CD8-positive, alpha-beta memory T cell (primary cell): ENCODE results near the gene PTPRZ1. TPM values are rescaled to one million over a fixed set of nuclear protein-coding genes. Genes with fewer than 3 reads are reported as not detected.

Source experiments
- CTCF ChIA-PET: fragments of 350-600 bp; sonication (Branson Sonifier 250); formaldehyde crosslinking; loops from one replicate; lab custom pipeline; 2021; ENCODE audit warnings: antibody characterized with exemption; lab: Charles Lee
- POLR2A ChIA-PET: fragments of 350-600 bp; sonication (Branson Sonifier 250); formaldehyde crosslinking; loops from one replicate; lab custom pipeline; 2021; ENCODE audit warnings: antibody characterized with exemption; lab: Charles Lee
- DNase-seq, 5 donors: peaks; one replicate each; pipeline versions ENCODE4 v3.0.0 to v3.0.0-alpha.2; 2020 to 2022; ENCODE audit warnings: mixed read lengths in 1 of 5
- H3K27ac ChIP-seq: one replicate; pipeline ENCODE4 v1.7.0; 2013; ENCODE audit warnings: low read depth, mild to moderate bottlenecking, low read length, moderate library complexity
- H3K27me3 ChIP-seq: 2 replicates; pipeline ENCODE4 v1.7.0; 2013; ENCODE audit warnings: low read length, mild to moderate bottlenecking; ENCODE audit not compliant: insufficient read depth, poor library complexity, severe bottlenecking
- H3K36me3 ChIP-seq: 2 replicates; pipeline ENCODE4 v1.7.0; 2013; ENCODE audit warnings: mild to moderate bottlenecking, low read length, moderate library complexity; ENCODE audit not compliant: insufficient read depth
- H3K4me1 ChIP-seq: 2 replicates; pipeline ENCODE4 v1.7.0; 2013; ENCODE audit warnings: mild to moderate bottlenecking, low read length, moderate library complexity; ENCODE audit not compliant: insufficient read depth
- H3K4me3 ChIP-seq: 2 replicates; pipeline ENCODE4 v1.7.0; 2013; ENCODE audit warnings: mild to moderate bottlenecking, low read length
- H3K9me3 ChIP-seq: 2 replicates; pipeline ENCODE4 v1.7.0; 2013; ENCODE audit warnings: mild to moderate bottlenecking, low read length
- H3K27ac Mint-ChIP-seq, 8 donors: one replicate each; pipeline ENCODE4 v1.8.0; 2020 to 2021; ENCODE audit warnings: mixed read lengths in 8 of 8, mild to moderate bottlenecking in 6 of 8, inconsistent platforms in 3 of 8, moderate library complexity in 3 of 8
- H3K27me3 Mint-ChIP-seq, 2 donors: one replicate each; pipeline ENCODE4 v1.8.0; 2020 to 2021; ENCODE audit warnings: mixed read lengths in 2 of 2, mild to moderate bottlenecking in 1 of 2, moderate library complexity in 1 of 2
- H3K36me3 Mint-ChIP-seq, 3 donors: one replicate each; pipeline ENCODE4 v1.8.0; 2020 to 2021; ENCODE audit warnings: mixed read lengths in 3 of 3, inconsistent platforms in 1 of 3, mild to moderate bottlenecking in 1 of 3
- H3K4me1 Mint-ChIP-seq, 3 donors: one replicate each; pipeline ENCODE4 v1.8.0; 2020 to 2021; ENCODE audit warnings: mixed read lengths in 3 of 3, inconsistent platforms in 1 of 3, mild to moderate bottlenecking in 1 of 3
- H3K4me3 Mint-ChIP-seq, 7 donors: one replicate each; pipeline ENCODE4 v1.8.0; 2020 to 2021; ENCODE audit warnings: mixed read lengths in 7 of 7, mild to moderate bottlenecking in 6 of 7, moderate library complexity in 4 of 7, inconsistent platforms in 2 of 7
- H3K9me3 Mint-ChIP-seq, 5 donors: one replicate each; pipeline ENCODE4 v1.8.0; 2020 to 2022; ENCODE audit warnings: mixed read lengths in 5 of 5, mild to moderate bottlenecking in 3 of 5, moderate library complexity in 2 of 5, inconsistent platforms in 1 of 5
- polyA plus RNA-seq: library from polyadenylated mRNA; unstranded; fragments of 300-500 nt; fragmentation: Illumina TruSeq; gene quantifications from one replicate; pipeline ENCODE4 v1.2.3, GENCODE V29; 2021
- total RNA-seq, 2 experiments: library from RNA; stranded (reverse); gene quantifications; one replicate each; pipeline ENCODE4 v1.2.3, GENCODE V29; 2021

The PTPRZ1 gene
- total and polyA plus RNA-seq, 3 experiments from 2014 or later = not detected

DNA sequence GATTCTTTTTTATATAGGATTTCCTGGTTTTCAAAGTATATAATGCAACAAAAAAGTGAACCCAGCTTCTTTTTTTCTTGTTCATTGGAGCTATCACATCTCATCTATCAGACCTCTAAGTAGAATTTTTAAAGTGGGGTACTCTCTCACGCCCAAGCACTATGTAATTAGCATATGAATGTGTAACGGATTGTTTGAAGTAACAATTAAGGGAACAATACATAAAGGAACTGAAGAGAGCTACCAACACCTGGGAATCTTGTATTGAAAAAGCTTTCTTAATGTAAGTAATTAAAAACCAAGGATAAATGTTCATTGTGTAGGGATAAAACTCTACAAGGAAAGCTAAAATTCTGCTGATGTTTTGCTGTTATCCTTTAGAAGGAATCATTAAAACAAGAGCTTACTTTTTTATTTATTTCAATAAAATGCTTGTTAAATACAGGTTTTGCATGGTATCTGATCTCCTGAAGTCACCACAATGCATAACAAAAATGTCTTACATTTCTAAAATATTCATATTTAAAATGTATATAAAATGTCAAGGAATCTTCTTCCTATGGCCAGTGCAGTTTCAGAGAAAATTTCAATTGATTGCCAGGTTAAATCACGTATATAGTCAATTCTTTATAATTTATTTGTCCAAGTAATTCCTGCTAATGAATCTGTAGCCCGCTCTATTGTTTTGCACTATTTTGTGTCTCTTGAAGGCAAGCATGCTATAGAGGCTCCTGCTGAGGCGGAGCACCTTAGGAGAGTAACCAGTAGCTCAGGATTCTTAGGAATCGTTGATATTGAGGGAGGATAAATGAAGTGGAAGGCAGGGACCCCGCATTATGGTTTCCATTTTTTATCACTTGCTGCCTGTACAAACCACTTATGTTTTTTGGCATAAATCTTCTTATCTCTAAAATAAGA is 51.6 kb downstream of the PTPRZ1 start:
- no peaks in the 10 kb centered on the region for H3K4me1 ChIP-seq
- no peaks in the 10 kb centered on the region for H3K36me3 ChIP-seq
- no peak for DNase-seq
- H3K27ac ChIP-seq = no peak overlapping the region
- no peaks in the 10 kb centered on the region for H3K9me3 ChIP-seq
- Mint-ChIP-seq H3K27ac (no peak overlapping the region), H3K4me1 (no peaks in the 10 kb centered on the region), H3K9me3 (peaks cover 0 to 2% (median 0%) of the 10 kb centered on the region in 5 donors), H3K36me3 (no peaks in the 10 kb centered on the region), H3K4me3 (no peak overlapping the region), H3K27me3 (no peaks in the 10 kb centered on the region)
- POLR2A ChIA-PET = no interaction called here
- no peak overlapping the region for H3K4me3 ChIP-seq
- H3K27me3 ChIP-seq = no peaks in the 10 kb centered on the region
- CTCF ChIA-PET = no interaction called here

DNA sequence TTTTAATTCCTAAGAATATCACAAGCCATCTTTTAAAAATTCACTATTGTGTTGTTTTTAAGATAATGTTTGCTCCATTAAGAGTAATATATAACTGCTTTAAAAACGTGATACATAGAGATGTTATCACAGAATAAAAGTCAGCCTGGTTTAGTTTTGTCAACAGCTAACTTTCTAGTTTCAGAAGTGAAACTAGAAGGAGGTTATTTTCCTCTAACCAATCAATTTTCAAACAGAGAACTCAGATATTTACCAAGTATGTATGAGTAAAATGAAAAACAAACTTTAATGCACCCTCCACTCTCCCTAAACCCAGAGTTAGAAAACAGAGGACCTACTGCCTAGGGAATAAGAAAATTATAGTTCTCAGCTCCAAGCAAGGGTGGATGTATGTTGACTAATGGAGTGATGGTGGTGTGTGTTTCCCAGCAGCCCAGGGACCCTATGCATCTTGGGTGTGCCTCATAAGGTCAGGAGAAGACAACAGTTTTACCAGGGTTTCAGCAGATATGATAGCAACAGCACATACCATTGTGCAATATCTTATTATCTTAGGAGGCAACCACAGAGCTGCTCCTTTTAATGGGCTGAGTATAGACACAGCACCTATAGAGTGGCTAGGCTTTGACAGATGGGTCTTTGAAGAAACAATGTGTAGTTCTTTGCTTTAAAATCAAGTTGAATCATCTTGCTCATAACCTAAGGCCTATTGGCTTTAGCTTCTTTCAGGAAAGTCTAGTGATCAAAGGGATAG is 58.4 kb downstream of the PTPRZ1 start:
- Histone ChIP-seq H3K4me3 (no peak overlapping the region), H3K4me1 (no peaks in the 10 kb centered on the region), H3K9me3 (no peaks in the 10 kb centered on the region), H3K27ac (no peak overlapping the region), H3K27me3 (no peaks in the 10 kb centered on the region), H3K36me3 (no peaks in the 10 kb centered on the region)
- DNase-seq = no peak
- peaks cover 0 to 6% (median 2%) of the 10 kb centered on the region in 5 donors for H3K9me3 Mint-ChIP-seq
- no peaks in the 10 kb centered on the region for H3K27me3 Mint-ChIP-seq
- H3K27ac Mint-ChIP-seq = no peak overlapping the region
- ChIA-PET CTCF (no interaction called here), POLR2A (no interaction called here)
- H3K36me3 Mint-ChIP-seq = no peaks in the 10 kb centered on the region
- no peak overlapping the region for H3K4me3 Mint-ChIP-seq
- H3K4me1 Mint-ChIP-seq = no peaks in the 10 kb centered on the region

DNA sequence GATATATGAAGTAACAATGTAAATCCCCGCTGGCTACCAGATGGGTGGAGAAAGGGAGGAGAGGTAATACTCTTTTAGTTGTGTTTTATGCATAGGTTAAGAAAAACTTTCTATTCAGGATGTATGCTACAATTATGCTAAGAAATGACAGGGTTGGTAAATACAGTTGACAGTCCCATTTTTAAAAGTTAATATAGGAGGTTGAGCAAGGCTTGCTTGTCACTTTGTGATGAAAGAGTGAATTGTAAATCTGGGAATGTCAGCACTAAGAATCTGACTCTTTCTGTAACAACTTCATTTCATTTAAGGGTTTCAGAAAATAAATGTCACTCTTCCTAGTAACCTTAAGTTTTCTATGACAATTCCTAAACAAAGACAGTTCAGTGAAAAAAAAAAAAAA is 59.8 kb downstream of the PTPRZ1 start:
- Mint-ChIP-seq H3K4me3 (no peak overlapping the region), H3K9me3 (peaks cover 0 to 6% (median 2%) of the 10 kb centered on the region in 5 donors), H3K4me1 (no peaks in the 10 kb centered on the region), H3K27ac (no peak overlapping the region), H3K27me3 (no peaks in the 10 kb centered on the region), H3K36me3 (no peaks in the 10 kb centered on the region)
- no peak overlapping the region for H3K27ac ChIP-seq
- no peaks in the 10 kb centered on the region for H3K9me3 ChIP-seq
- no peaks in the 10 kb centered on the region for H3K36me3 ChIP-seq
- POLR2A ChIA-PET = no interaction called here
- no peaks in the 10 kb centered on the region for H3K27me3 ChIP-seq
- H3K4me3 ChIP-seq = no peak overlapping the region
- no peak for DNase-seq
- CTCF ChIA-PET = no interaction called here
- no peaks in the 10 kb centered on the region for H3K4me1 ChIP-seq

DNA sequence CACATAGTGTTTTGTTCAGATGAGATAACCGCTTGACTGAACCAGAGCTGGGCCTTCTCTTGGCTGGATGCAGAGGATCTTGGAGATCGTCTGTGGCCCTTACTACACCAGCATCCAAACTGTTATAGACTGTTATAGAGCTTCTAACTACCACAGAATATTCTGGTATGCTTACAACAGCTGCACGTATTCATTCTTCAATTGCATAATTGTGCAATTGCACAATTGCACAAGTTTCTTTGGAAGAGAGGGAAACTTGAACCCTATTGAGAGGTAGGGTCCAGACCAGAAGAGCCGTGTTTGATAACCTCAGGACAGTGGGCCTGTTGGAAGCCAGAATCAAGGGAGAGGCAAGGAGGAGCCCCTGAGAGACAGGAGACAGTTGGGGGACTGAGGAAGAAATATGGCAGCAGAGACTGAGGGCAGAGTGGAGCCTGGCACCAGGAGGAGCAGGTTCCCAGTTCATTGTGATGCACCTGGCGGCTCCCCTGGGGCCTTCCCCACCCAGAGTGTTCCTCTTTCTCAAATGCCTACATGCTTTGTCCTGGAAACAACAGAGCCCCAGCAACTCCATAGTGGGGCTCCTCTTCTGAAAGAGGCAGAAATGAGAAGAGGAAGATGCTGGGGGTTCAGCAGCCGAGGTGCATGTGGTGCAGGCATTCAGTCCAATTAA is 64.1 kb downstream of the PTPRZ1 start:
- no peak overlapping the region for H3K27ac Mint-ChIP-seq
- H3K36me3 Mint-ChIP-seq = no peaks in the 10 kb centered on the region
- ChIA-PET CTCF (no interaction called here), POLR2A (no interaction called here)
- H3K4me1 Mint-ChIP-seq = no peaks in the 10 kb centered on the region
- Histone ChIP-seq H3K4me3 (no peak overlapping the region), H3K9me3 (no peaks in the 10 kb centered on the region), H3K27me3 (no peaks in the 10 kb centered on the region), H3K4me1 (no peaks in the 10 kb centered on the region), H3K36me3 (no peaks in the 10 kb centered on the region), H3K27ac (no peak overlapping the region)
- no peak for DNase-seq
- no peak overlapping the region for H3K4me3 Mint-ChIP-seq
- peaks cover 0 to 6% (median 0%) of the 10 kb centered on the region in 5 donors for H3K9me3 Mint-ChIP-seq
- H3K27me3 Mint-ChIP-seq = no peaks in the 10 kb centered on the region

DNA sequence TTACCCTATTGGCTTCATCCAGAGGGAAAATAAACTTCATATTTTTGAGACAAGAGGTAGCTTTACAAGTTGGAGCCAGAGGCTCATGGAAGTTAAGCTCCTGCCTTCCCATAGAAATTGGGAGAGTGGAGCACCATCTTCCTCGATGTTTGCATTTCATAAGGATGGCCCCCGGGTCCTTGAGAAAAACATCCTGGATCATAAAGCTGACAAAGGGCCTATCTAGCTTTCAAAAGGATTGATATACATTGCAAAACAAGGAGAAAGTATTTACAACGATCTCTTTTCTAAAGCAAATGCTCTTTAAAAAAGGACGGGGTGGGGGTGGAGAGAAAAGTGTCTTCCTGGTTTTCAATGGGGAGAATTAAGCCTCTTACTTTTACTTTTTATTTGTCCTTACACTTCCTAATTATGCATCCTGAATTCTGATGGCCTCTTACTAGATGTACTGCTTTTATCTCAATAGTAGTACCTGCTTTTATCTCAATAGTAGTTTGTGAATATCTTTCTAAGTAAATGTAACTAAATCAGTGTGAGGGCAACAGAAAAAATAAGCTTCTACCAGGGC is 65.6 kb downstream of the PTPRZ1 start:
- DNase-seq = no peak
- H3K4me1 ChIP-seq = no peaks in the 10 kb centered on the region
- peaks cover 0 to 2% (median 0%) of the 10 kb centered on the region in 5 donors for H3K9me3 Mint-ChIP-seq
- no peaks in the 10 kb centered on the region for H3K4me1 Mint-ChIP-seq
- no peak overlapping the region for H3K4me3 Mint-ChIP-seq
- H3K27ac ChIP-seq = no peak overlapping the region
- H3K27ac Mint-ChIP-seq = no peak overlapping the region
- no peaks in the 10 kb centered on the region for H3K36me3 Mint-ChIP-seq
- ChIA-PET CTCF (no interaction called here), POLR2A (no interaction called here)
- H3K9me3 ChIP-seq = no peaks in the 10 kb centered on the region
- no peaks in the 10 kb centered on the region for H3K36me3 ChIP-seq
- H3K27me3 Mint-ChIP-seq = no peaks in the 10 kb centered on the region
- H3K4me3 ChIP-seq = no peak overlapping the region
- no peaks in the 10 kb centered on the region for H3K27me3 ChIP-seq

DNA sequence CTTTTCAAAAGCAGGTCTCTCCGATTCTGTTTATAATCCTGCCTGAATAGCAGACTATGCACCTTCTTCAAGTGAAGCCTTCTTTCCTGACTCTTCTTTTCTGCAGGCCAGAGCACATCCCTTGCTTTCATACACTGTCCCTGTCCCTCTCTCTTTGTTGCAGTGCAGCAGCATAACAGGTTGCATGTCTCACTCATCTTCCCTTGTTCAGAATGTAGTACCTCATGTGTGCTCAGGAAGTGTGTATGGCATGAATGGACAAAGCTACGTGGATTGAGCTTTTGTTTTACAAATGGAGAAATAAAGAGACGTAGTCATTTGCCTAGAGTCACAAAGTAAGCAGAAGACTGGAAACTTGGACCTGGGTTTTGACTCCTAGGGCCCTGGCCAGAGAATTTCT is 68.0 kb downstream of the PTPRZ1 start:
- ChIA-PET POLR2A (no interaction called here), CTCF (interaction anchor here (0.6 kb wide), 1 partner anchor 16 kb away, joined by 3 read pairs; no protein-coding TSS in a partner anchor)
- no peaks in the 10 kb centered on the region for H3K27me3 ChIP-seq
- H3K4me1 ChIP-seq = no peaks in the 10 kb centered on the region
- H3K9me3 Mint-ChIP-seq = no peaks in the 10 kb centered on the region
- no peaks in the 10 kb centered on the region for H3K27me3 Mint-ChIP-seq
- no peaks in the 10 kb centered on the region for H3K4me1 Mint-ChIP-seq
- H3K36me3 Mint-ChIP-seq = no peaks in the 10 kb centered on the region
- no peak overlapping the region for H3K4me3 Mint-ChIP-seq
- H3K27ac ChIP-seq = no peak overlapping the region
- no peak overlapping the region for H3K4me3 ChIP-seq
- peak overlapping the region in 1 of 8 donors; percentile 29 for H3K27ac Mint-ChIP-seq
- no peaks in the 10 kb centered on the region for H3K36me3 ChIP-seq
- DNase-seq = no peak
- no peaks in the 10 kb centered on the region for H3K9me3 ChIP-seq

DNA sequence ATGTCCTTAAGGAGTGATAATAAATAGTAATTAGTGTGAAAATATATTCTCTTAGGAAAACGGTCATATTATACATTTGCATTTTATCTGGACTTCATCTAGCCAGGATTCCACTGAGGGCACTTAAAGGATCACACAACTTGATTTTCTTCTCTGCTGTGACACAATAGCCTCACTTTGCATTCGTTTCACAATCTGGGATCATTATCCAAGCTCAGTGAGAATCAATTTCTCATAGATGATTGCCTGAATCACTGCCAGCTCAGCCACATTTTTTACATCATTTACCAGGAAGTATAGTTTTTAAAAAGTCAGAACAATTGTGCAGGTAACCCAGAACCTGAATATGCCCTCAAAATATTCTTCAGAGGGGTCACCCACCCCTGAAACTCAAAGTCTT is 68.9 kb downstream of the PTPRZ1 start:
- Histone ChIP-seq H3K9me3 (no peaks in the 10 kb centered on the region), H3K36me3 (no peaks in the 10 kb centered on the region), H3K27me3 (no peaks in the 10 kb centered on the region), H3K27ac (no peak overlapping the region), H3K4me1 (no peaks in the 10 kb centered on the region), H3K4me3 (no peak overlapping the region)
- Mint-ChIP-seq H3K4me1 (no peaks in the 10 kb centered on the region), H3K4me3 (no peak overlapping the region), H3K9me3 (peaks cover 0 to 2% (median 0%) of the 10 kb centered on the region in 5 donors), H3K36me3 (no peaks in the 10 kb centered on the region), H3K27me3 (no peaks in the 10 kb centered on the region), H3K27ac (no peak overlapping the region)
- DNase-seq = no peak
- ChIA-PET CTCF (no interaction called here), POLR2A (no interaction called here)
